Adrenal gland (tissue), 5 donors: Measurements from ENCODE around the gene PLXDC2.

Source experiments
- POLR2A ChIP-seq, 2 donors: fragments of 450-650 bp; IDR thresholded peaks; one replicate each; pipeline ENCODE4 v1.6.1; 2017; ENCODE audit warnings: antibody characterized with exemption in 2 of 2, mild to moderate bottlenecking in 2 of 2, moderate library complexity in 1 of 2
- TF ChIP-seq, protein P1 (sequence below), 6 experiments: fragments of 450-650 bp in 4 of 6; fragments of 200-600 bp in 2 of 6; sonication (generic) in 1 of 6; IDR thresholded peaks; 1 replicate in 5 of 6; 2 replicates in 1 of 6; pipeline versions ENCODE4 v1.5.1 to v1.8.0; 2016 to 2021; ENCODE audit warnings: antibody characterized with exemption in 6 of 6, mild to moderate bottlenecking in 2 of 6, moderate library complexity in 1 of 6
- donor health status: DM: no; HTN: no; CAD: no.

DNA sequence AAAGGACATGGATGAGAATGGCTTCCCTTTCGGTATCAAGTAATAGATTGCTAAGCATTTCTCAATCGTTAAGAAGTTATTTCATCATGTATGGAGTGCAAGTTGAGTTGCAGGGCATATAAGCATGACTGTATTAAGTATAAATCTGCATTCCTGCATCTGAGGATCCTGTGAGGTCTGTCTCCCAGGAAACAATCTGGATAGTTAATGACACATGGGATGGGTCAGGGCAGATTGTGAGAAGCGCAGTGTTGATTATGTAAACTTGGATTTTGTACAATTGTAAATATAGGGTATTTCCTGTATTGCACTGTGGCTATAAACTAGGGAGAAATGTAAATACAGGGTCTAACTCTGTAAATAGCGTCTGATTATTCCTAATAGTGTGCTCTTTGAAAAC lies 102.6 kb downstream of the PLXDC2 start:
- TF ChIP-seq, protein P1, sequence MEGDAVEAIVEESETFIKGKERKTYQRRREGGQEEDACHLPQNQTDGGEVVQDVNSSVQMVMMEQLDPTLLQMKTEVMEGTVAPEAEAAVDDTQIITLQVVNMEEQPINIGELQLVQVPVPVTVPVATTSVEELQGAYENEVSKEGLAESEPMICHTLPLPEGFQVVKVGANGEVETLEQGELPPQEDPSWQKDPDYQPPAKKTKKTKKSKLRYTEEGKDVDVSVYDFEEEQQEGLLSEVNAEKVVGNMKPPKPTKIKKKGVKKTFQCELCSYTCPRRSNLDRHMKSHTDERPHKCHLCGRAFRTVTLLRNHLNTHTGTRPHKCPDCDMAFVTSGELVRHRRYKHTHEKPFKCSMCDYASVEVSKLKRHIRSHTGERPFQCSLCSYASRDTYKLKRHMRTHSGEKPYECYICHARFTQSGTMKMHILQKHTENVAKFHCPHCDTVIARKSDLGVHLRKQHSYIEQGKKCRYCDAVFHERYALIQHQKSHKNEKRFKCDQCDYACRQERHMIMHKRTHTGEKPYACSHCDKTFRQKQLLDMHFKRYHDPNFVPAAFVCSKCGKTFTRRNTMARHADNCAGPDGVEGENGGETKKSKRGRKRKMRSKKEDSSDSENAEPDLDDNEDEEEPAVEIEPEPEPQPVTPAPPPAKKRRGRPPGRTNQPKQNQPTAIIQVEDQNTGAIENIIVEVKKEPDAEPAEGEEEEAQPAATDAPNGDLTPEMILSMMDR (IDR thresholded peaks at IDR 0.05) = no peak
- TF ChIP-seq POLR2A (IDR thresholded peaks at IDR 0.05) = no peak
